ENCODE measurements around the gene TMEM205. TPM values are rescaled to one million over a fixed set of nuclear protein-coding genes. Genes with fewer than 3 reads are reported as not detected.

The TMEM205 gene
- total and polyA plus RNA-seq, 10 of the 15 experiments (the other 5 are each of a cell fraction or from before 2014, with no cell fraction given): 27.8 to 144 (median 88.3) TPM

DNA sequence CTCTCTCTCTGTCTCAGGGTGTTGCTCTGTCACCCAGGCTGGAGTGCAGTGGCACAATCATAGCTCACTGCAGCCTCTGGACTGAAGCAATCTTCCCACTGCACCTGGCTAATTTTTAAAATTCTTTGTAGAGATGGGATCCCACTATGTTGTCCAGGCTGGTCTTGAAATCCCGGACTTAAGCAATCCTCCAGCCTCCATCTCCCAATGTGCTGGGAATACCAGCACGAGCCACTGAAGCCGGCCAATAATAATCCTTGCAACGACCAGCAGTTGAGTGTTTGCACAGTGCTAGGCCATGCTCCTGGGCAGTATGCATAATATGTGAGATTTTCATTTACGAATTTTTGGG is 38.7 kb upstream of the TMEM205 start:
- peaks cover 11% of the 10 kb centered on the region for H3K4me1 ChIP-seq (ENCODE audit: control insufficient read depth, insufficient read depth, low read length)
- FAIRE-seq: no peak
- H3K4me3 ChIP-seq: no peak overlapping the region
- WGBS (ENCODE audit: insufficient coverage, insufficient replicate concordance, low lambda C conversion rate, missing lambda C conversion rate): 69% methylated on average over 5 of the region's 5 CpGs
- no peaks in the 10 kb centered on the region for H3K79me2 ChIP-seq (ENCODE audit: control insufficient read depth, insufficient read depth, low read length)
- BruUV-seq (replicated peaks): no TSS peak
- in situ Hi-C loops (cut with MboI) (no loop called here), intact Hi-C loops (cut with micrococcal nuclease; ENCODE audit: unreplicated experiment) (loop anchor here (5.0 kb wide), 1 partner anchor 198 kb away; no protein-coding TSS in a partner anchor)
- no peaks in the 10 kb centered on the region for H3K9me3 ChIP-seq (replicated peaks; ENCODE audit: control insufficient read depth, insufficient read depth, low read length)
- no peak overlapping the region for H3K9ac ChIP-seq (ENCODE audit: control insufficient read depth, insufficient read depth, low read length)
- no peak for DNase-seq (ENCODE audit: low read depth, low spot score)
- no peak overlapping the region for H2AFZ ChIP-seq (ENCODE audit: control insufficient read depth, low read depth, low read length)
- CTCF ChIA-PET: interaction anchor here (0.7 to 2.1 kb wide), 3 partner anchors 51 to 93 kb away, joined by 3 to 12 read pairs (median 9); partner anchors contain the start of genes ODAD3 and PRKCSH
- SMC1A ChIA-PET (ENCODE audit: uncharacterized antibody, unreplicated experiment): no interaction called here
- ATAC-seq: no peak
- H3K27me3 ChIP-seq (replicated peaks in 1 of 2; ENCODE audit: control insufficient read depth in 2 of 2, insufficient read depth in 2 of 2, low read length in 1 of 2): peaks cover 0 to 5% of the 10 kb centered on the region in 2 experiments; a peak in 2 of 4 replicates
- H4K20me1 ChIP-seq (ENCODE audit: control insufficient read depth, insufficient read depth): no peaks in the 10 kb centered on the region
- H3K4me2 ChIP-seq (ENCODE audit: control insufficient read depth, insufficient read depth): no peak overlapping the region
- no peaks in the 10 kb centered on the region for H3K36me3 ChIP-seq (ENCODE audit: control insufficient read depth in 2 of 2, insufficient read depth in 2 of 2, low read length in 1 of 2)
- POLR2A ChIA-PET: interaction anchor here (0.7 kb wide), 1 partner anchor 160 kb away, joined by 3 read pairs; no protein-coding TSS in a partner anchor
- H3K27ac ChIP-seq (ENCODE audit: control insufficient read depth, insufficient read depth): no peak overlapping the region
- RAD21 ChIA-PET (ENCODE audit: unreplicated experiment): no interaction called here
- no peak for TF ChIP-seq JUNB (IDR thresholded peaks at IDR 0.05)
- TF ChIP-seq, protein P1, sequence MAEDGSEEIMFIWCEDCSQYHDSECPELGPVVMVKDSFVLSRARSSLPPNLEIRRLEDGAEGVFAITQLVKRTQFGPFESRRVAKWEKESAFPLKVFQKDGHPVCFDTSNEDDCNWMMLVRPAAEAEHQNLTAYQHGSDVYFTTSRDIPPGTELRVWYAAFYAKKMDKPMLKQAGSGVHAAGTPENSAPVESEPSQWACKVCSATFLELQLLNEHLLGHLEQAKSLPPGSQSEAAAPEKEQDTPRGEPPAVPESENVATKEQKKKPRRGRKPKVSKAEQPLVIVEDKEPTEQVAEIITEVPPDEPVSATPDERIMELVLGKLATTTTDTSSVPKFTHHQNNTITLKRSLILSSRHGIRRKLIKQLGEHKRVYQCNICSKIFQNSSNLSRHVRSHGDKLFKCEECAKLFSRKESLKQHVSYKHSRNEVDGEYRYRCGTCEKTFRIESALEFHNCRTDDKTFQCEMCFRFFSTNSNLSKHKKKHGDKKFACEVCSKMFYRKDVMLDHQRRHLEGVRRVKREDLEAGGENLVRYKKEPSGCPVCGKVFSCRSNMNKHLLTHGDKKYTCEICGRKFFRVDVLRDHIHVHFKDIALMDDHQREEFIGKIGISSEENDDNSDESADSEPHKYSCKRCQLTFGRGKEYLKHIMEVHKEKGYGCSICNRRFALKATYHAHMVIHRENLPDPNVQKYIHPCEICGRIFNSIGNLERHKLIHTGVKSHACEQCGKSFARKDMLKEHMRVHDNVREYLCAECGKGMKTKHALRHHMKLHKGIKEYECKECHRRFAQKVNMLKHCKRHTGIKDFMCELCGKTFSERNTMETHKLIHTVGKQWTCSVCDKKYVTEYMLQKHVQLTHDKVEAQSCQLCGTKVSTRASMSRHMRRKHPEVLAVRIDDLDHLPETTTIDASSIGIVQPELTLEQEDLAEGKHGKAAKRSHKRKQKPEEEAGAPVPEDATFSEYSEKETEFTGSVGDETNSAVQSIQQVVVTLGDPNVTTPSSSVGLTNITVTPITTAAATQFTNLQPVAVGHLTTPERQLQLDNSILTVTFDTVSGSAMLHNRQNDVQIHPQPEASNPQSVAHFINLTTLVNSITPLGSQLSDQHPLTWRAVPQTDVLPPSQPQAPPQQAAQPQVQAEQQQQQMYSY (CRISPR knock-in tag; IDR thresholded peaks at IDR 0.05): no peak
- TF ChIP-seq MTA2 (IDR thresholded peaks at IDR 0.05; ENCODE audit: low read depth): no peak
- no peak for TF ChIP-seq CHD2 (IDR thresholded peaks at IDR 0.05; ENCODE audit: borderline replicate concordance, low read depth, low read length)
- TF ChIP-seq PML (IDR thresholded peaks at IDR 0.05; ENCODE audit: low read length): no peak
- TF ChIP-seq, protein P2, sequence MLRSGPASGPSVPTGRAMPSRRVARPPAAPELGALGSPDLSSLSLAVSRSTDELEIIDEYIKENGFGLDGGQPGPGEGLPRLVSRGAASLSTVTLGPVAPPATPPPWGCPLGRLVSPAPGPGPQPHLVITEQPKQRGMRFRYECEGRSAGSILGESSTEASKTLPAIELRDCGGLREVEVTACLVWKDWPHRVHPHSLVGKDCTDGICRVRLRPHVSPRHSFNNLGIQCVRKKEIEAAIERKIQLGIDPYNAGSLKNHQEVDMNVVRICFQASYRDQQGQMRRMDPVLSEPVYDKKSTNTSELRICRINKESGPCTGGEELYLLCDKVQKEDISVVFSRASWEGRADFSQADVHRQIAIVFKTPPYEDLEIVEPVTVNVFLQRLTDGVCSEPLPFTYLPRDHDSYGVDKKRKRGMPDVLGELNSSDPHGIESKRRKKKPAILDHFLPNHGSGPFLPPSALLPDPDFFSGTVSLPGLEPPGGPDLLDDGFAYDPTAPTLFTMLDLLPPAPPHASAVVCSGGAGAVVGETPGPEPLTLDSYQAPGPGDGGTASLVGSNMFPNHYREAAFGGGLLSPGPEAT (IDR thresholded peaks at IDR 0.05; ENCODE audit: low read depth): no peak
- no peak for TF ChIP-seq CREM (IDR thresholded peaks at IDR 0.05; ENCODE audit: low read depth)
- TF ChIP-seq STAT1 (conservative IDR thresholded peaks at IDR 0.05): no peak
- no peak for TF ChIP-seq BHLHE40 (IDR thresholded peaks at IDR 0.05; ENCODE audit: borderline replicate concordance in 1 of 2, low read depth in 2 of 2, low read length in 1 of 2)
- TF ChIP-seq RELA (IDR thresholded peaks at IDR 0.05; ENCODE audit: borderline replicate concordance, partially characterized antibody): no peak
